B cell (primary cell): ENCODE measurements around the gene BTD. TPM values are rescaled to one million over a fixed set of nuclear protein-coding genes. Genes with fewer than 3 reads are reported as not detected.

Source experiments
- ATAC-seq: fragments of 200-7000 bp; cut with Tn5 transposase; one replicate; pipeline ENCODE4 v1.10.0; 2021; ENCODE audit warnings: low read depth, mild to moderate bottlenecking, moderate number of reproducible peaks, moderate library complexity
- CTCF ChIA-PET: fragments of 350-600 bp; sonication (Branson Sonifier 250); formaldehyde crosslinking; loops from one replicate; lab custom pipeline; 2021; ENCODE audit warnings: antibody characterized with exemption, inconsistent platforms; lab: Charles Lee
- POLR2A ChIA-PET: fragments of 350-600 bp; sonication (Branson Sonifier 250); formaldehyde crosslinking; loops from one replicate; lab custom pipeline; 2021; ENCODE audit warnings: antibody characterized with exemption; lab: Charles Lee
- DNase-seq: peaks from one replicate; pipeline ENCODE4 v3.0.0; 2013
- H2AFZ ChIP-seq: 2 replicates; pipeline ENCODE4 v1.6.1; 2012; ENCODE audit warnings: mild to moderate bottlenecking, low read depth, low read length; ENCODE audit not compliant: insufficient read depth, poor library complexity, severe bottlenecking
- H3K27ac ChIP-seq, 2 donors: 1 replicate in 1 of 2; 2 replicates in 1 of 2; pipeline ENCODE4 v1.5.1; 2012 to 2013; ENCODE audit warnings: low read length in 2 of 2, mild to moderate bottlenecking in 2 of 2, moderate library complexity in 1 of 2
- H3K27me3 ChIP-seq, 4 experiments: fragments of 200-600 bp in 1 of 4; sonication (generic) in 1 of 4; replicated peaks in 1 of 4; 1 replicate in 2 of 4; 2 replicates in 2 of 4; pipeline versions ENCODE4 v1.6.1 to v1.7.0; 2013 to 2016; ENCODE audit warnings: low read length in 3 of 4, mild to moderate bottlenecking in 2 of 4, mixed read lengths in 1 of 4, moderate library complexity in 1 of 4; ENCODE audit not compliant: insufficient read depth in 4 of 4, control insufficient read depth in 3 of 4; ENCODE audit errors: control extremely low read depth in 1 of 4
- H3K36me3 ChIP-seq, 2 experiments: replicated peaks in 1 of 2; 1 replicate in 1 of 2; 2 replicates in 1 of 2; pipeline versions ENCODE4 v1.6.1 to v1.7.1; 2013; ENCODE audit warnings: low read length in 1 of 2; ENCODE audit not compliant: insufficient read depth in 2 of 2, control insufficient read depth in 1 of 2; ENCODE audit errors: control extremely low read depth in 1 of 2, extremely low read depth in 1 of 2
- H3K4me1 ChIP-seq, 2 donors: fragments of 200-600 bp in 1 of 2; sonication (generic) in 1 of 2; 1 replicate in 1 of 2; 2 replicates in 1 of 2; pipeline versions ENCODE4 v1.5.1 to v1.6.1; 2013 to 2017; ENCODE audit warnings: low read length in 2 of 2; ENCODE audit not compliant: control insufficient read depth in 2 of 2, insufficient read depth in 2 of 2
- H3K4me2 ChIP-seq: replicated peaks from 2 replicates; pipeline ENCODE3; 2012; ENCODE audit warnings: mild to moderate bottlenecking, low read depth, low read length; ENCODE audit not compliant: poor library complexity, severe bottlenecking
- H3K4me3 ChIP-seq, 5 experiments: fragments of 200-600 bp in 1 of 5; sonication (generic) in 1 of 5; 1 replicate in 3 of 5; 2 replicates in 2 of 5; pipeline versions ENCODE4 v1.5.1 to v1.7.0; 2011 to 2016; ENCODE audit warnings: low read length in 4 of 5, mild to moderate bottlenecking in 4 of 5, low read depth in 2 of 5, control low read depth in 1 of 5, moderate library complexity in 1 of 5; ENCODE audit not compliant: insufficient read depth in 1 of 5; ENCODE audit errors: control extremely low read depth in 1 of 5, extremely low read depth in 1 of 5
- H3K79me2 ChIP-seq: fragments of 200-600 bp; sonication (generic); one replicate; pipeline ENCODE4 v1.6.0; 2016; ENCODE audit warnings: low read length; ENCODE audit not compliant: control insufficient read depth, insufficient read depth
- H3K9ac ChIP-seq: fragments of 200-600 bp; sonication (generic); 2 replicates; pipeline ENCODE4 v1.6.1; 2017; ENCODE audit warnings: mild to moderate bottlenecking, low read length, moderate library complexity
- H3K9me3 ChIP-seq, 3 donors: one replicate each; pipeline versions ENCODE4 v1.6.1 to v1.7.1; 2013; ENCODE audit warnings: low read length in 2 of 3; ENCODE audit not compliant: control insufficient read depth in 2 of 3, insufficient read depth in 1 of 3; ENCODE audit errors: control extremely low read depth in 1 of 3
- H4K20me1 ChIP-seq: 2 replicates; pipeline ENCODE4 v1.6.0; 2012; ENCODE audit warnings: mild to moderate bottlenecking, low read length; ENCODE audit not compliant: insufficient read depth, control insufficient read depth, poor library complexity, severe bottlenecking
- H3K27ac Mint-ChIP-seq: one replicate; pipeline ENCODE4 v1.8.0; 2021; ENCODE audit warnings: mixed read lengths
- H3K27me3 Mint-ChIP-seq: one replicate; pipeline ENCODE4 v1.8.0; 2021; ENCODE audit warnings: mixed read lengths
- H3K4me1 Mint-ChIP-seq: one replicate; pipeline ENCODE4 v1.8.0; 2021; ENCODE audit warnings: mixed read lengths
- H3K4me3 Mint-ChIP-seq: one replicate; pipeline ENCODE4 v1.8.0; 2021; ENCODE audit warnings: mixed read lengths
- H3K9me3 Mint-ChIP-seq: one replicate; pipeline ENCODE4 v1.8.0; 2022; ENCODE audit warnings: mixed read lengths; ENCODE audit not compliant: insufficient read depth
- CTCF ChIP-seq: fragments of 200-600 bp; IDR thresholded peaks from one replicate; pipeline ENCODE4 v1.8.0; 2022; ENCODE audit warnings: antibody characterized with exemption, mild to moderate bottlenecking
- EZH2 ChIP-seq: IDR thresholded peaks from 2 replicates; pipeline ENCODE4 v1.6.1; 2012; ENCODE audit warnings: borderline replicate concordance, low read depth, mild to moderate bottlenecking, moderate library complexity, low read length; ENCODE audit not compliant: insufficient read depth, poor library complexity, severe bottlenecking
- WGBS: methylation state at CpG from one replicate; pipeline ENCODE4 v1.1.5; 2013; ENCODE audit warnings: missing lambda C conversion rate; ENCODE audit not compliant: insufficient coverage; 5-methylcytosine and 5-hydroxymethylcytosine counted together
- intact Hi-C: fragments of 100-400 bp; cut with micrococcal nuclease; formaldehyde crosslinking; loops from one replicate; pipeline ENCODE4 v1.10.0; 2022
- polyA plus RNA-seq: library from polyadenylated mRNA; depleted of rRNA; stranded (reverse); fragments of >200 nt; gene quantifications from 2 replicates; pipeline ENCODE4 v1.2.3, GENCODE V29; 2012
- total RNA-seq, 2 donors: library from RNA; stranded (reverse); fragments of 120-200 nt in 1 of 2; gene quantifications; 1 replicate in 1 of 2; 2 replicates in 1 of 2; pipeline versions ENCODE4 v1.2.3 to v1.2.4, GENCODE V29; 2013 to 2022

BTD gene
- total and polyA plus RNA-seq, 2 donors (not counting 1 experiment from before 2014, with no cell fraction given): 8.2 to 25.3 TPM

- no peak overlapping the region for H3K4me3 Mint-ChIP-seq
- ATAC-seq (no peak), DNase-seq (no peak)
- H3K27ac ChIP-seq: no peak overlapping the region
- H3K4me2 ChIP-seq: no peak overlapping the region
- H3K4me3 ChIP-seq: no peak overlapping the region
- no peaks in the 10 kb centered on the region for H3K4me1 Mint-ChIP-seq
- peaks cover 4% of the 10 kb centered on the region for H3K27me3 Mint-ChIP-seq
- no peak overlapping the region for H3K9ac ChIP-seq
- peaks cover 1 to 30% (median 18%) of the 10 kb centered on the region in 3 donors for H3K9me3 ChIP-seq
- ChIA-PET POLR2A (no interaction called here), CTCF (no interaction called here)
- no peaks in the 10 kb centered on the region for H3K4me1 ChIP-seq
- H3K9me3 Mint-ChIP-seq: peaks cover 6% of the 10 kb centered on the region
- H3K27me3 ChIP-seq: no peaks in the 10 kb centered on the region
- H3K79me2 ChIP-seq: no peaks in the 10 kb centered on the region
- no peaks in the 10 kb centered on the region for H4K20me1 ChIP-seq
- TF ChIP-seq CTCF: no peak
- TF ChIP-seq EZH2: no peak
- 70% methylated on average over 4 of the region's 7 CpGs for WGBS
- H3K27ac Mint-ChIP-seq: no peak overlapping the region
- intact Hi-C loops: no loop called here
- H2AFZ ChIP-seq: no peak overlapping the region
- H3K36me3 ChIP-seq: no peaks in the 10 kb centered on the region
These were observed 58.8 kb downstream of the BTD start for GRCh38 chr3:15660055-15660935.

- DNase-seq (no peak), ATAC-seq (no peak)
- Histone ChIP-seq H3K9me3 (no peaks in the 10 kb centered on the region), H3K27me3 (no peaks in the 10 kb centered on the region), H3K27ac (no peak overlapping the region), H3K4me2 (no peak overlapping the region), H3K9ac (no peak overlapping the region), H3K4me1 (peaks cover 3 to 11% of the 10 kb centered on the region in 2 donors), H3K36me3 (no peaks in the 10 kb centered on the region), H3K79me2 (no peaks in the 10 kb centered on the region), H2AFZ (no peak overlapping the region), H3K4me3 (no peak overlapping the region), H4K20me1 (no peaks in the 10 kb centered on the region)
- Mint-ChIP-seq H3K4me1 (peaks cover 18% of the 10 kb centered on the region), H3K27me3 (peaks cover 4% of the 10 kb centered on the region), H3K27ac (no peak overlapping the region), H3K9me3 (no peaks in the 10 kb centered on the region), H3K4me3 (no peak overlapping the region)
- TF ChIP-seq CTCF (no peak), EZH2 (no peak)
- POLR2A ChIA-PET: no interaction called here
- CTCF ChIA-PET: interaction anchor here (1.2 kb wide), 1 partner anchor 34 kb away, joined by 3 read pairs; no protein-coding TSS in a partner anchor
- intact Hi-C loops: no loop called here
- 88% methylated on average over 1 of the region's 1 CpG for WGBS
These were observed 62.6 kb downstream of the BTD start for GRCh38 chr3:15664144-15664543.
